ENCODE results near the gene MDM2. TPM values are rescaled to one million over a fixed set of nuclear protein-coding genes. Genes with fewer than 3 reads are reported as not detected.

The MDM2 gene
- total RNA-seq, 1 experiment from 2014 or later, result 86.4 TPM

DNA sequence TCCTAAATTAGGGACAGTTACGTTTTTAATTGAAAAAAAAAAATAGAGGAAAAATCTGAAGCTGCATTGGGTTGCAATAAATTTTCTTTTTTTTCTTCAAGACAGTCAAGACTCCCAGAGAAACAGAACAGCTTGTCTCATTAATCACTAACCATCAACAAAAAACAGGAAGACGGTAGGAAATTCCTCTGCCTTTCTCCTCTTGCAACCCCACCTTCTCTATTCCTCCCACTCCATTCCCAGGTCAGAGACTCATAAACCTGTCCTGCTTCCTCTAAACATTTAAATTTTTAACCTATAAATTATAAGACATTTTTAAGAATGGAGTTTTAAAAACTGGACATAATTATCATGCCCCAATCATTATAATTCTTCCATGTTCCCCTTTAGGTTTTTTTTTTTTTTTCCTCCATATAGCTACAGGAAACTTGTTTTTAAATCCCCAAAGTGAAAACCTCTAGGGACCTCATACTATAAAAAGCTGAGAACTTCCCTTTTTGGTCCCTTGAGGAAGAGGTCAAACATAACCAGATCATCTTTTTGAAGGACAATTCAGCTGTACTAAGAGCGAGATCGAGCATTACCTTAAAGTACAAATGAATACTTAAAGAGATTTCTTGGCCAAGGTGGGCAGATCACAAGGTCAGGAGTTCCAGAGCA, 89.0 kb downstream of the MDM2 start:
- Histone ChIP-seq H3K4me3 (ENCODE audit: low read length) (no peak overlapping the region), H3F3A (ENCODE audit: low read length, unreplicated experiment) (no peaks in the 10 kb centered on the region), H3K9me3 (ENCODE audit: low read length) (no peaks in the 10 kb centered on the region), H3K27me3 (ENCODE audit: low read length) (no peaks in the 10 kb centered on the region), H3K4me2 (ENCODE audit: low read length) (no peak overlapping the region), H3K79me2 (ENCODE audit: low read length) (no peaks in the 10 kb centered on the region), H3K4me1 (ENCODE audit: insufficient read depth, low read length) (peaks cover 7% of the 10 kb centered on the region), H3K9ac (ENCODE audit: low read length) (no peak overlapping the region), H2AFZ (ENCODE audit: low read length) (no peak overlapping the region), H3K36me3 (ENCODE audit: low read depth, low read length) (no peaks in the 10 kb centered on the region), H3K9me2 (replicated peaks; ENCODE audit: low read length) (no peaks in the 10 kb centered on the region), H4K20me1 (ENCODE audit: low read length) (no peaks in the 10 kb centered on the region), H3K27ac (ENCODE audit: low read length) (no peak overlapping the region)
- DNase-seq, result no peak
- CTCF ChIA-PET, result interaction anchor here (0.7 kb wide), 1 partner anchor 73 kb away, joined by 5 read pairs; no protein-coding TSS in a partner anchor
- ATAC-seq, result no peak
- intact Hi-C loops (cut with micrococcal nuclease), result no loop called here
- POLR2A ChIA-PET (ENCODE audit: unreplicated experiment), result no interaction called here
- BruUV-seq (replicated peaks), result no TSS peak
- TF ChIP-seq, protein P1, sequence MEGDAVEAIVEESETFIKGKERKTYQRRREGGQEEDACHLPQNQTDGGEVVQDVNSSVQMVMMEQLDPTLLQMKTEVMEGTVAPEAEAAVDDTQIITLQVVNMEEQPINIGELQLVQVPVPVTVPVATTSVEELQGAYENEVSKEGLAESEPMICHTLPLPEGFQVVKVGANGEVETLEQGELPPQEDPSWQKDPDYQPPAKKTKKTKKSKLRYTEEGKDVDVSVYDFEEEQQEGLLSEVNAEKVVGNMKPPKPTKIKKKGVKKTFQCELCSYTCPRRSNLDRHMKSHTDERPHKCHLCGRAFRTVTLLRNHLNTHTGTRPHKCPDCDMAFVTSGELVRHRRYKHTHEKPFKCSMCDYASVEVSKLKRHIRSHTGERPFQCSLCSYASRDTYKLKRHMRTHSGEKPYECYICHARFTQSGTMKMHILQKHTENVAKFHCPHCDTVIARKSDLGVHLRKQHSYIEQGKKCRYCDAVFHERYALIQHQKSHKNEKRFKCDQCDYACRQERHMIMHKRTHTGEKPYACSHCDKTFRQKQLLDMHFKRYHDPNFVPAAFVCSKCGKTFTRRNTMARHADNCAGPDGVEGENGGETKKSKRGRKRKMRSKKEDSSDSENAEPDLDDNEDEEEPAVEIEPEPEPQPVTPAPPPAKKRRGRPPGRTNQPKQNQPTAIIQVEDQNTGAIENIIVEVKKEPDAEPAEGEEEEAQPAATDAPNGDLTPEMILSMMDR (conservative IDR thresholded peaks at IDR 0.05; ENCODE audit: low read depth, low read length), result no peak
- TF ChIP-seq EZH2 (IDR thresholded peaks at IDR 0.05; ENCODE audit: low read length, unreplicated experiment) (no peak), EZH2phosphoT487 (IDR thresholded peaks at IDR 0.05; ENCODE audit: borderline replicate concordance, low read length) (no peak)

GRCh38 chr12:68899251-68899771, 91.3 kb downstream of the MDM2 start:
- intact Hi-C loops (cut with micrococcal nuclease), result loop anchor here (1.0 to 2.0 kb wide), 2 partner anchors 33 to 171 kb away; partner anchors contain the start of gene CPM

More at GRCh38 chr12:68899251-68899771, 91.3 kb downstream of the MDM2 start:
- H3K4me2 ChIP-seq (ENCODE audit: low read length), result no peak overlapping the region
- no peaks in the 10 kb centered on the region for H3K79me2 ChIP-seq (ENCODE audit: low read length)
- no peak overlapping the region for H3K27ac ChIP-seq (ENCODE audit: low read length)
- no peak overlapping the region for H3K9ac ChIP-seq (ENCODE audit: low read length)
- no peaks in the 10 kb centered on the region for H3K9me2 ChIP-seq (replicated peaks; ENCODE audit: low read length)
- ATAC-seq (peak; percentile 56), DNase-seq (peak; percentile 62)
- no TSS peak for BruUV-seq (replicated peaks)
- H3K36me3 ChIP-seq (ENCODE audit: low read depth, low read length), result no peaks in the 10 kb centered on the region
- no peaks in the 10 kb centered on the region for H3F3A ChIP-seq (ENCODE audit: low read length, unreplicated experiment)
- H2AFZ ChIP-seq (ENCODE audit: low read length), result no peak overlapping the region
- H3K27me3 ChIP-seq (ENCODE audit: low read length), result no peaks in the 10 kb centered on the region
- ChIA-PET CTCF (interaction anchor here (0.7 kb wide), 1 partner anchor 10 kb away, joined by 3 read pairs; no protein-coding TSS in a partner anchor), POLR2A (ENCODE audit: unreplicated experiment) (no interaction called here)
- peaks cover 7% of the 10 kb centered on the region for H3K4me1 ChIP-seq (ENCODE audit: insufficient read depth, low read length)
- no peaks in the 10 kb centered on the region for H3K9me3 ChIP-seq (ENCODE audit: low read length)
- H3K4me3 ChIP-seq (ENCODE audit: low read length), result no peak overlapping the region
- no peak for TF ChIP-seq EZH2 (IDR thresholded peaks at IDR 0.05; ENCODE audit: low read length, unreplicated experiment)
- TF ChIP-seq, protein P1 (conservative IDR thresholded peaks at IDR 0.05; ENCODE audit: low read depth, low read length), result peak; percentile 77
- no peaks in the 10 kb centered on the region for H4K20me1 ChIP-seq (ENCODE audit: low read length)

Data from PC-3 (cell line).